IMR-90 (cell line): ENCODE measurements around the gene ABHD17A. TPM values are rescaled to one million over a fixed set of nuclear protein-coding genes. Genes with fewer than 3 reads are reported as not detected.
A peak's percentile ranks its signal among the peaks of the same experiment; 100 is the strongest.

Experiments
- ATAC-seq: fragments of 200-7000 bp; cut with Tn5 transposase; 2 replicates; pipeline ENCODE4 v1.9.1; 2020; ENCODE audit warnings: low read depth, mild to moderate bottlenecking, moderate library complexity
- BruUV-seq: library from RNA; stranded (reverse); fragments of 400-500 nt; replicated peaks from 2 replicates; lab custom pipeline; 2021; lab: Mats Ljungman, UMichigan
- CTCF ChIA-PET: fragments of 300-600 bp; formaldehyde crosslinking; extraction: SDS; loops from one replicate; lab custom pipeline; 2021; ENCODE audit warnings: antibody characterized with exemption; lab: Yijun Ruan, JAX
- POLR2A ChIA-PET: fragments of 300-600 bp; sonication (Branson Sonifier 250); formaldehyde crosslinking; loops from one replicate; lab custom pipeline; 2022; ENCODE audit warnings: antibody characterized with exemption; ENCODE audit not compliant: unreplicated experiment; lab: Charles Lee
- DNase-seq: peaks from one replicate; pipeline ENCODE4 v3.0.0; 2013
- H2AFZ ChIP-seq: replicated peaks from 2 replicates; pipeline ENCODE3; 2013; ENCODE audit warnings: low read length, mild to moderate bottlenecking; ENCODE audit not compliant: poor library complexity
- H2AK5ac ChIP-seq: 2 replicates; pipeline ENCODE4 v1.6.1; 2013; ENCODE audit warnings: low read depth, low read length, inconsistent platforms
- H2AK9ac ChIP-seq: replicated peaks from 2 replicates; pipeline ENCODE3; 2013; ENCODE audit warnings: mild to moderate bottlenecking, low read depth, low read length, moderate library complexity; ENCODE audit not compliant: poor library complexity
- H2BK120ac ChIP-seq: 2 replicates; pipeline ENCODE4 v1.6.1; 2013; ENCODE audit warnings: low read depth, low read length, inconsistent platforms
- H2BK15ac ChIP-seq: 3 replicates; pipeline ENCODE4 v1.6.1; 2013; ENCODE audit warnings: low read depth, low read length, inconsistent platforms
- H2BK20ac ChIP-seq: 2 replicates; pipeline ENCODE4 v1.6.1; 2013; ENCODE audit warnings: low read depth, mild to moderate bottlenecking, inconsistent platforms, low read length, moderate library complexity
- H2BK5ac ChIP-seq: 2 replicates; pipeline ENCODE4 v1.6.1; 2013; ENCODE audit warnings: mild to moderate bottlenecking, low read depth, low read length, inconsistent platforms; ENCODE audit not compliant: poor library complexity, severe bottlenecking
- H3K14ac ChIP-seq: replicated peaks from 2 replicates; pipeline ENCODE4 v1.6.1; 2013; ENCODE audit warnings: low read depth, low read length, inconsistent platforms
- H3K18ac ChIP-seq: 2 replicates; pipeline ENCODE4 v1.6.1; 2013; ENCODE audit warnings: low read depth, low read length, control low read depth
- H3K23ac ChIP-seq: 2 replicates; pipeline ENCODE4 v1.6.1; 2013; ENCODE audit warnings: low read depth, low read length, inconsistent platforms
- H3K27ac ChIP-seq: 2 replicates; pipeline ENCODE4 v1.5.1; 2013; ENCODE audit warnings: mild to moderate bottlenecking, control low read depth, low read length; ENCODE audit not compliant: insufficient read depth
- H3K27me3 ChIP-seq: 2 replicates; pipeline ENCODE4 v1.6.1; 2013; ENCODE audit warnings: low read length; ENCODE audit not compliant: control insufficient read depth, insufficient read depth
- H3K36me3 ChIP-seq: 2 replicates; pipeline ENCODE4 v1.6.1; 2013; ENCODE audit warnings: low read length, mixed read lengths; ENCODE audit not compliant: control insufficient read depth, insufficient read depth
- H3K4ac ChIP-seq: 2 replicates; pipeline ENCODE4 v1.6.1; 2013; ENCODE audit warnings: low read depth, low read length, inconsistent platforms
- H3K4me1 ChIP-seq: 2 replicates; pipeline ENCODE4 v1.6.1; 2013; ENCODE audit warnings: low read length, mixed read lengths; ENCODE audit not compliant: control insufficient read depth, insufficient read depth
- H3K4me2 ChIP-seq: 2 replicates; pipeline ENCODE4 v1.6.1; 2013; ENCODE audit warnings: low read depth, mild to moderate bottlenecking, control low read depth, low read length, moderate library complexity
- H3K4me3 ChIP-seq: 2 replicates; pipeline ENCODE4 v1.5.1; 2013; ENCODE audit warnings: low read depth, mild to moderate bottlenecking, control low read depth, low read length, moderate library complexity; ENCODE audit not compliant: insufficient read depth
- H3K56ac ChIP-seq: 2 replicates; pipeline ENCODE4 v1.6.1; 2013; ENCODE audit warnings: low read length, inconsistent platforms; ENCODE audit not compliant: insufficient read depth; ENCODE audit errors: extremely low read depth
- H3K79me1 ChIP-seq, 2 experiments: 2 replicates each; pipeline ENCODE4 v1.6.1; 2013; ENCODE audit warnings: low read length in 2 of 2, inconsistent platforms in 1 of 2, low read depth in 1 of 2
- H3K9ac ChIP-seq: 2 replicates; pipeline ENCODE4 v1.6.1; 2013; ENCODE audit warnings: low read depth, low read length, control low read depth
- H3K9me1 ChIP-seq: 2 replicates; pipeline ENCODE4 v1.6.1; 2013; ENCODE audit warnings: low read length, inconsistent platforms; ENCODE audit not compliant: insufficient read depth
- H3K9me3 ChIP-seq: 2 replicates; pipeline ENCODE4 v1.6.1; 2013; ENCODE audit warnings: low read length; ENCODE audit not compliant: control insufficient read depth, insufficient read depth
- H4K20me1 ChIP-seq: 2 replicates; pipeline ENCODE4 v1.6.1; 2013; ENCODE audit warnings: low read length, inconsistent platforms; ENCODE audit not compliant: insufficient read depth
- H4K5ac ChIP-seq: 2 replicates; pipeline ENCODE4 v1.6.1; 2013; ENCODE audit warnings: mild to moderate bottlenecking, low read depth, low read length, control low read depth
- H4K8ac ChIP-seq, 2 experiments: 2 replicates each; pipeline ENCODE4 v1.6.1; 2013; ENCODE audit warnings: low read depth in 2 of 2, low read length in 2 of 2, control low read depth in 1 of 2, inconsistent platforms in 1 of 2
- H4K91ac ChIP-seq: 2 replicates; pipeline ENCODE4 v1.6.1; 2013; ENCODE audit warnings: low read depth, low read length, inconsistent platforms; ENCODE audit not compliant: insufficient read depth
- MAZ ChIP-seq: IDR thresholded peaks from 2 replicates; pipeline ENCODE4 v1.6.1; 2012; ENCODE audit warnings: low read depth, mild to moderate bottlenecking, low read length, improper control_type of control experiment, moderate library complexity, borderline replicate concordance
- MXI1 ChIP-seq: IDR thresholded peaks from 2 replicates; pipeline ENCODE4 v1.6.1; 2012; ENCODE audit warnings: low read depth, mild to moderate bottlenecking, low read length, moderate library complexity, borderline replicate concordance
- POLR2A ChIP-seq: IDR thresholded peaks from 2 replicates; pipeline ENCODE4 v1.6.1; 2012; ENCODE audit warnings: mild to moderate bottlenecking, low read depth, low read length
- RFX5 ChIP-seq: IDR thresholded peaks from 2 replicates; pipeline ENCODE4 v1.8.0; 2012; ENCODE audit warnings: low read depth, mild to moderate bottlenecking, low read length, moderate library complexity
- WGBS, 2 experiments: methylation state at CpG; one replicate each; pipeline versions ENCODE4 v1.1.5 to v1.1.7; 2013; ENCODE audit warnings: missing lambda C conversion rate in 2 of 2; ENCODE audit not compliant: insufficient read length in 1 of 2; ENCODE audit errors: extremely low coverage in 2 of 2; 5-methylcytosine and 5-hydroxymethylcytosine counted together
- dilution Hi-C: fragments of 300-500 bp; cut with HindIII; formaldehyde crosslinking; loops from one replicate; pipeline ENCODE4 v1.14.3; 2018; ENCODE audit warnings: low sequenced_read_pairs; ENCODE audit not compliant: unreplicated experiment
- in situ Hi-C: fragments of 300-500 bp; cut with MboI; formaldehyde crosslinking; loops from 3 replicates; pipeline ENCODE4 v1.14.3; 2019; ENCODE audit warnings: low sequenced_read_pairs, inconsistent platforms, mixed read lengths
- intact Hi-C: fragments of 100-400 bp; cut with micrococcal nuclease; formaldehyde crosslinking; loops from 2 replicates; pipeline ENCODE4 v1.10.0; 2022
- polyA plus RNA-seq, 3 experiments: library from polyadenylated mRNA; depleted of rRNA; stranded (reverse); fragments of >200 nt; gene quantifications; 2 replicates each; pipeline ENCODE4 v1.2.3, GENCODE V29; 2012; ENCODE audit warnings: low replicate concordance in 1 of 3
- total RNA-seq: library from RNA; depleted of rRNA; stranded (reverse); fragments of >200 nt; gene quantifications from 2 replicates; pipeline ENCODE4 v1.2.3, GENCODE V29; 2012

Gene ABHD17A
- total and polyA plus RNA-seq, 2 of the 4 experiments (the other 2 are of a cell fraction): 37.8 to 76.2 TPM

DNA sequence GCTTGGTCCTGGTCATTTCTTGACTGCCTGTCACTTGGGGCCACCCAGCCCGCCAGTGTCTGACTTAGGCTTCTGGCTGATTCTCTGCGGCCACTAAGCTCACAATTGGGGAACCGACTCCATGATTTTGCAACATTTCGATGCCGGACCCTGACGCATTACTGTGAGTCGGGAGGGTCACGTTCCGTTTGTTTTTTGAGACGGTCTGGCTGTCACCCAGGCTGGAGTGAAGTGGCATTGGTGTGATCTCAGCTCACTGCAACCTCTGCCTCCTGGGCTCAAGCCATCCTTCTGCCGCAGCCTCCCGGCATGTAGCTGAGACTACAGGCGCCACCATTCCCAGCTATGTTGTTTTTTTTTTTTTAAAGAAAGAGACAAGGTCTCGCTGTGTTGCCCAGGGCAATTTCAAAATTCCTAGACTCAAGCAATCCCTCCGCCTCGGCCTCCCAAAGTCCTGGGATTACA is 16.7 kb upstream of the ABHD17A start:
- Histone ChIP-seq H2BK5ac (no peak overlapping the region), H3K56ac (no peak overlapping the region), H3K4ac (no peak overlapping the region), H3K4me3 (no peak overlapping the region), H3K14ac (no peak overlapping the region), H4K5ac (no peak overlapping the region), H3K9ac (no peak overlapping the region), H4K8ac (no peak overlapping the region), H3K27ac (no peak overlapping the region), H4K20me1 (peaks cover 2% of the 10 kb centered on the region; the same call in 1 of the 2 replicates), H3K79me1 (peaks cover 8 to 17% of the 10 kb centered on the region in 2 experiments), H3K18ac (no peak overlapping the region), H3K27me3 (no peaks in the 10 kb centered on the region), H2BK15ac (no peak overlapping the region), H3K36me3 (no peaks in the 10 kb centered on the region), H2AK5ac (no peak overlapping the region), H3K9me1 (peaks cover 11% of the 10 kb centered on the region; the same call in 1 of the 2 replicates), H2BK20ac (no peak overlapping the region), H2BK120ac (no peak overlapping the region), H2AFZ (peak overlapping the region; percentile 12), H3K4me1 (peaks cover 8% of the 10 kb centered on the region), H3K4me2 (no peak overlapping the region), H3K23ac (no peak overlapping the region), H3K9me3 (no peaks in the 10 kb centered on the region), H2AK9ac (no peak overlapping the region), H4K91ac (no peak overlapping the region)
- ChIA-PET CTCF (no interaction called here), POLR2A (no interaction called here)
- no TSS peak for BruUV-seq
- in situ Hi-C loops (no loop called here), dilution Hi-C loops (no loop called here), intact Hi-C loops (no loop called here)
- no peak for TF ChIP-seq POLR2A
- TF ChIP-seq RFX5: no peak
- TF ChIP-seq MXI1: no peak
- TF ChIP-seq MAZ: no peak
- 72% methylated on average over 9 of the region's 16 CpGs; no CpG with 5 or more reads in 1 of the 2 experiments for WGBS, 2 experiments
- ATAC-seq (no peak), DNase-seq (no peak)
